MCF 10A (cell line): ENCODE results near the gene TP53AIP1. TPM values are rescaled to one million over a fixed set of nuclear protein-coding genes. Genes with fewer than 3 reads are reported as not detected.

Experiments used
- BruUV-seq: library from RNA; stranded (reverse); fragments of 400-500 nt; replicated peaks from 2 replicates; lab custom pipeline; 2021; lab: Mats Ljungman, UMichigan
- CTCF ChIA-PET: fragments of 300-600 bp; sonication (Branson Sonifier 250); formaldehyde crosslinking; extraction: SDS; loops from one replicate; lab custom pipeline; 2021; ENCODE audit warnings: antibody characterized with exemption, inconsistent platforms; lab: Yijun Ruan, JAX
- POLR2A ChIA-PET: fragments of 300-600, 350-650 bp; sonication (Branson Sonifier 250); formaldehyde crosslinking; extraction: SDS; loops from one replicate; lab custom pipeline; 2020; ENCODE audit warnings: antibody characterized with exemption, inconsistent platforms; lab: Yijun Ruan, JAX
- DNase-seq: peaks from one replicate; pipeline ENCODE4 v3.0.0-alpha.2; 2018; ENCODE audit not compliant: unreplicated experiment
- H3K27ac Mint-ChIP-seq: one replicate; pipeline ENCODE4 v1.8.0; 2022; ENCODE audit warnings: mild to moderate bottlenecking, low read depth, mixed read lengths; ENCODE audit not compliant: unreplicated experiment
- H3K27me3 Mint-ChIP-seq: one replicate; pipeline ENCODE4 v1.8.0; 2022; ENCODE audit warnings: mixed read lengths; ENCODE audit not compliant: insufficient read depth, unreplicated experiment
- H3K36me3 Mint-ChIP-seq: one replicate; pipeline ENCODE4 v1.8.0; 2022; ENCODE audit warnings: mild to moderate bottlenecking, moderate library complexity, mixed read lengths; ENCODE audit not compliant: insufficient read depth, unreplicated experiment
- H3K4me1 Mint-ChIP-seq: one replicate; pipeline ENCODE4 v1.8.0; 2022; ENCODE audit warnings: mixed read lengths; ENCODE audit not compliant: insufficient read depth, unreplicated experiment
- H3K4me3 Mint-ChIP-seq: one replicate; pipeline ENCODE4 v1.8.0; 2022; ENCODE audit warnings: mild to moderate bottlenecking, moderate library complexity, mixed read lengths; ENCODE audit not compliant: unreplicated experiment
- H3K9me3 Mint-ChIP-seq: one replicate; pipeline ENCODE4 v1.8.0; 2022; ENCODE audit warnings: mixed read lengths; ENCODE audit not compliant: unreplicated experiment
- intact Hi-C: fragments of 100-400 bp; cut with micrococcal nuclease; formaldehyde crosslinking; loops from 2 replicates; pipeline ENCODE4 v1.14.1; 2022
- total RNA-seq: library from RNA; stranded (reverse); gene quantifications from 2 replicates; pipeline ENCODE4 v1.2.3, GENCODE V29; 2022
- TF ChIP-seq, protein P1 (sequence below): fragments of 200-600 bp; IDR thresholded peaks from one replicate; pipeline ENCODE4 v1.8.0; 2022; ENCODE audit warnings: antibody characterized with exemption, mild to moderate bottlenecking; ENCODE audit not compliant: unreplicated experiment

Gene TP53AIP1
- total RNA-seq, 1 experiment from 2014 or later = 4.5 TPM

DNA sequence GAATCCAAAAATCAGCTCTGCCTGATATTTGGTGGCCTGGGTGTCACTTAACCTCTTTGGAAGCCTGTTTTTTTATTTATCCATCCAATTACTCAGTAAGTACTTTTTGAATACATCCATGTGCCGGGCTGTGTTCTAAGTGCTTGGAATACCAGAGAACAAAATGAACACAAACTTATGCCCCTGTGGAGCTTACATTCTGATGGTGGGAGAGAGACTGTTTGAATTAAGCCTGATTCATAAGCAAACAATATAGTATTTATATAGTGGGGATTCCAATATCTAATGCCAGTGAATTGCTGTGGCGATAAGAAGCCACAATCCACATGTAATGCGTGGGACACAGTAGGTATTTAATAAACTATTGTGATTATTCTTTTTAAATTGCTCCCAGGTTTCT, 32.1 kb downstream of the TP53AIP1 start:
- Mint-ChIP-seq H3K4me3 (no peak overlapping the region), H3K27ac (no peak overlapping the region), H3K9me3 (peaks cover 4% of the 10 kb centered on the region), H3K27me3 (no peaks in the 10 kb centered on the region), H3K4me1 (peaks cover 24% of the 10 kb centered on the region), H3K36me3 (no peaks in the 10 kb centered on the region)
- CTCF ChIA-PET = interaction anchor here (0.6 to 5.8 kb wide), 4 partner anchors 25 to 74 kb away, joined by 3 to 68 read pairs (median 18); no protein-coding TSS in a partner anchor
- TF ChIP-seq, protein P1, sequence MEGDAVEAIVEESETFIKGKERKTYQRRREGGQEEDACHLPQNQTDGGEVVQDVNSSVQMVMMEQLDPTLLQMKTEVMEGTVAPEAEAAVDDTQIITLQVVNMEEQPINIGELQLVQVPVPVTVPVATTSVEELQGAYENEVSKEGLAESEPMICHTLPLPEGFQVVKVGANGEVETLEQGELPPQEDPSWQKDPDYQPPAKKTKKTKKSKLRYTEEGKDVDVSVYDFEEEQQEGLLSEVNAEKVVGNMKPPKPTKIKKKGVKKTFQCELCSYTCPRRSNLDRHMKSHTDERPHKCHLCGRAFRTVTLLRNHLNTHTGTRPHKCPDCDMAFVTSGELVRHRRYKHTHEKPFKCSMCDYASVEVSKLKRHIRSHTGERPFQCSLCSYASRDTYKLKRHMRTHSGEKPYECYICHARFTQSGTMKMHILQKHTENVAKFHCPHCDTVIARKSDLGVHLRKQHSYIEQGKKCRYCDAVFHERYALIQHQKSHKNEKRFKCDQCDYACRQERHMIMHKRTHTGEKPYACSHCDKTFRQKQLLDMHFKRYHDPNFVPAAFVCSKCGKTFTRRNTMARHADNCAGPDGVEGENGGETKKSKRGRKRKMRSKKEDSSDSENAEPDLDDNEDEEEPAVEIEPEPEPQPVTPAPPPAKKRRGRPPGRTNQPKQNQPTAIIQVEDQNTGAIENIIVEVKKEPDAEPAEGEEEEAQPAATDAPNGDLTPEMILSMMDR = no peak
- BruUV-seq = no TSS peak
- POLR2A ChIA-PET = interaction anchor here (2.5 kb wide), 1 partner anchor 20 kb away, joined by 9 read pairs; no protein-coding TSS in a partner anchor
- no peak for DNase-seq
- intact Hi-C loops = no loop called here

DNA sequence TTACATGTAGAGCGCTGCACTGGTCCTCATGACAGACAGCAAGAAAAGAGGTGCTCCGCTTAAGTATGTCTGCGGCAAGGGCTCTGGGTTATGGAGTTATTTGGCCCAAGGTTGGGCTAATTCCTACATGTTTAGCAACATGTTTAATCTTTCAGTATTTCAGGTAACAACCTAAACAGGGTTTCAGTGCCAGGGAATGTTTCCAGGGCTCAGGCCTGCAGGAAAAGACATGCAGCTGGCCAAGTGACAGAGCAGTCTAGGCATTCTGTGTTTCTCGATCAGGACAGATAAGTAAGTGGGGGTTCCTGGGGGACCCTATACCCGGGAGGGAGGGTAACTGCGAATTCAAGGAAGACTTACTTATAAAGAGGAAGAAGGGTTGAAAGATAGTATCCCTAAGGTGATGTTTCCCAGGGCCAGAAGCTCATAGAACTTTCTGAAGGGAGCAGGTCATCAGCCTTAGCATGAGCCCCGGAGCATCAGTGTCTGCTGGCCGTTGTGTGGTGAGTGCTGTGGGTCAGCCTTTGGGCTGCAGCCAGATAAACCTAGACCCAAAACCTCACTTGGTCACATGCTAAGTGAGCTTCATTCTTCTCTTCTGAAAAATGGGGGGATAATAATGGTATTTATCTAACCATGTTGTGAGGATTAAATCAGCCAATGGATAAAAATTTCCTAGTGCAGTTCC, 33.1 kb downstream of the TP53AIP1 start:
- no peaks in the 10 kb centered on the region for H3K27me3 Mint-ChIP-seq
- H3K4me3 Mint-ChIP-seq = peak overlapping the region; percentile 14
- CTCF ChIA-PET = interaction anchor here (0.6 to 5.8 kb wide), 4 partner anchors 24 to 47 kb away, joined by 3 to 68 read pairs (median 25); no protein-coding TSS in a partner anchor
- POLR2A ChIA-PET = interaction anchor here (0.8 to 2.8 kb wide), 4 partner anchors 19 to 33 kb away, joined by 3 to 14 read pairs (median 6); partner anchors contain the start of gene TP53AIP1
- TF ChIP-seq, protein P1 = no peak
- no peaks in the 10 kb centered on the region for H3K36me3 Mint-ChIP-seq
- no peaks in the 10 kb centered on the region for H3K9me3 Mint-ChIP-seq
- intact Hi-C loops = no loop called here
- peaks cover 24% of the 10 kb centered on the region for H3K4me1 Mint-ChIP-seq
- H3K27ac Mint-ChIP-seq = no peak overlapping the region
- no peak for DNase-seq
- no TSS peak for BruUV-seq

DNA sequence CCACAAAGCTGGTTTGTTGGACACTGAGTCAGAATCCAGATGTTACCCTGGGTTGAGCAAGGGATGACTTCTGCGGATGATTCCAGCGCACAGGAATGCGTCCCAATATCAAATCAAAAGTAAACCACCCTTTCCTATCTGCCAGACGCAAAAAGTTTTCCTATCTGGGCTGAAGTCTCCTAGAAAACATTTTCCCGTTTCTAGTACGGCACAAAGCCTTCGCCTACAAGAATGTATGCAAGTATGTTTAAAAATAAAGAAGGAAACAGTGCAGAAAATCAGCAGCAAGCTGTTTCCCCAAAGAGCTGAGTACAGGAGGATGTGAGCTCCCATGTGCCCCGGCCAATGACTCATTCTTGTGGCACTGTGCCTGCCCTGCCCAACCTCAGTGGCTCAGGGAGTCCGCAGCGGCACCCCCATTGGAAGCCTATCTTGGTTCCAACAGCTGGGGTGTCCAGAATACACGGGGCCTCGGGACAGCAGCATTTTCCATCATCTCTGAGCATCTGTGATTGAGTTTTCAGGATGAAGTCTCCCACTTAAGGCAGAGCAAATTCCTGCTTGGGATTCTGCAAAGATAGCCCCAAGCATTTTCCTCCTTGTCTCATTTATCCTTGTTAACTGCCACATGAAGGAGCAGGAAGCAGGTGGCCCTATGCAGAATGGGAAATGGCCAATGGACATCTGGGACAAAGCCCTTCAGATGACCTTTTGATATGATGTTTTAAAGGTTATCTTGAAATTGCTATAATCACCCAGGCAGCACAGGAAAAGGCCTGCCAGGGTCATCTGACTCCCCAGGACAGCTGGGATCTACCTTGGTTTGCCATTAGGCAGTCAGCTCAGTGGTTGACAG, 34.1 kb downstream of the TP53AIP1 start:
- TF ChIP-seq, protein P1 = no peak
- peak; percentile 86 for DNase-seq
- ChIA-PET CTCF (interaction anchor here (0.7 to 5.8 kb wide), 5 partner anchors 18 to 48 kb away, joined by 4 to 68 read pairs (median 18); no protein-coding TSS in a partner anchor), POLR2A (interaction anchor here (0.6 to 3.2 kb wide), 11 partner anchors 9 to 239 kb away, joined by 3 to 16 read pairs (median 5); partner anchors contain the start of gene TP53AIP1)
- Mint-ChIP-seq H3K4me1 (peaks cover 32% of the 10 kb centered on the region), H3K4me3 (peak overlapping the region; percentile 63), H3K9me3 (no peaks in the 10 kb centered on the region), H3K27me3 (no peaks in the 10 kb centered on the region), H3K27ac (peak overlapping the region; percentile 48), H3K36me3 (no peaks in the 10 kb centered on the region)
- intact Hi-C loops = loop anchor here (1.0 kb wide), 1 partner anchor 48 kb away; no protein-coding TSS in a partner anchor
- BruUV-seq = no TSS peak
